ENCODE measurements around the gene RABGEF1.

DNA sequence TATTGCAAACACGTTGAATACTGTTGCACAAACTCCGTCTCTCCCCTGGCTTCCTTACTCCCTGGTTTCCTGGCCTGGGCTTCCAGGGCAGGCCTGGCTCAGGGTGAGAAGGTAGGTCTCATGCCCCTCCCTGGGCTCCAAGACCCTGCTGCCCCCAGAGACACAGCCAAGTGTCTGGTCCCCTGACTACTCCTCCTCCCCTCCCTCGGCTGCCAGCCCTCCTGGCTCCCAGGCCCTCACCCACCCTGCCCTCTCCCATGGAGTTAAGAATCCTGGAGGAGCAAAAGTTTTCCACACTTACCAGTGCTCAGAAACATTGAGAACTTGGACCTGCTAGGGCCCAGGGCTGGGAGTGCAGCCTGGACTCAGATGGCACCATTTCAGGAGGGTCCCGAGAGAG, 47.2 kb upstream of the RABGEF1 start:
- TF ChIP-seq EZH2 (IDR thresholded peaks at IDR 0.05; ENCODE audit: borderline replicate concordance, low read depth, low read length, severe bottlenecking) (no peak), POLR2A (IDR thresholded peaks at IDR 0.05; ENCODE audit: low read depth, low read length) (no peak), FOS (IDR thresholded peaks at IDR 0.05; ENCODE audit: borderline replicate concordance, insufficient read depth, low read length) (no peak), MYC (IDR thresholded peaks at IDR 0.05; ENCODE audit: low read depth, low read length) (no peak), POLR2AphosphoS5 (IDR thresholded peaks at IDR 0.05; ENCODE audit: insufficient read depth, low read depth, low read length) (no peak), JUN (IDR thresholded peaks at IDR 0.05; ENCODE audit: borderline replicate concordance, insufficient read depth, insufficient read length, low read depth) (no peak)
- TF ChIP-seq, protein P1, sequence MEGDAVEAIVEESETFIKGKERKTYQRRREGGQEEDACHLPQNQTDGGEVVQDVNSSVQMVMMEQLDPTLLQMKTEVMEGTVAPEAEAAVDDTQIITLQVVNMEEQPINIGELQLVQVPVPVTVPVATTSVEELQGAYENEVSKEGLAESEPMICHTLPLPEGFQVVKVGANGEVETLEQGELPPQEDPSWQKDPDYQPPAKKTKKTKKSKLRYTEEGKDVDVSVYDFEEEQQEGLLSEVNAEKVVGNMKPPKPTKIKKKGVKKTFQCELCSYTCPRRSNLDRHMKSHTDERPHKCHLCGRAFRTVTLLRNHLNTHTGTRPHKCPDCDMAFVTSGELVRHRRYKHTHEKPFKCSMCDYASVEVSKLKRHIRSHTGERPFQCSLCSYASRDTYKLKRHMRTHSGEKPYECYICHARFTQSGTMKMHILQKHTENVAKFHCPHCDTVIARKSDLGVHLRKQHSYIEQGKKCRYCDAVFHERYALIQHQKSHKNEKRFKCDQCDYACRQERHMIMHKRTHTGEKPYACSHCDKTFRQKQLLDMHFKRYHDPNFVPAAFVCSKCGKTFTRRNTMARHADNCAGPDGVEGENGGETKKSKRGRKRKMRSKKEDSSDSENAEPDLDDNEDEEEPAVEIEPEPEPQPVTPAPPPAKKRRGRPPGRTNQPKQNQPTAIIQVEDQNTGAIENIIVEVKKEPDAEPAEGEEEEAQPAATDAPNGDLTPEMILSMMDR (IDR thresholded peaks at IDR 0.05; ENCODE audit: extremely low read depth in 1 of 2, insufficient read depth in 1 of 2, low read depth in 1 of 2, low read length in 2 of 2) = no peak
- TF ChIP-seq, protein P2, sequence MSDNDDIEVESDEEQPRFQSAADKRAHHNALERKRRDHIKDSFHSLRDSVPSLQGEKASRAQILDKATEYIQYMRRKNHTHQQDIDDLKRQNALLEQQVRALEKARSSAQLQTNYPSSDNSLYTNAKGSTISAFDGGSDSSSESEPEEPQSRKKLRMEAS (IDR thresholded peaks at IDR 0.05; ENCODE audit: insufficient read depth, insufficient read length) = no peak

Measured in endothelial cell of umbilical vein (primary cell).